ENCODE results near the gene GJD4. TPM values are rescaled to one million over a fixed set of nuclear protein-coding genes. Genes with fewer than 3 reads are reported as not detected.
A peak's percentile ranks its signal among the peaks of the same experiment; 100 is the strongest.

GJD4 gene
- total RNA-seq, 2 donors from 2014 or later: not detected

- DNase-seq: peak; percentile 92
- peak within 1 kb of the TSS; percentile 88 for H3K27ac ChIP-seq
- H3K36me3 ChIP-seq: no peaks in the 10 kb centered on the region
- TF ChIP-seq, protein P1, sequence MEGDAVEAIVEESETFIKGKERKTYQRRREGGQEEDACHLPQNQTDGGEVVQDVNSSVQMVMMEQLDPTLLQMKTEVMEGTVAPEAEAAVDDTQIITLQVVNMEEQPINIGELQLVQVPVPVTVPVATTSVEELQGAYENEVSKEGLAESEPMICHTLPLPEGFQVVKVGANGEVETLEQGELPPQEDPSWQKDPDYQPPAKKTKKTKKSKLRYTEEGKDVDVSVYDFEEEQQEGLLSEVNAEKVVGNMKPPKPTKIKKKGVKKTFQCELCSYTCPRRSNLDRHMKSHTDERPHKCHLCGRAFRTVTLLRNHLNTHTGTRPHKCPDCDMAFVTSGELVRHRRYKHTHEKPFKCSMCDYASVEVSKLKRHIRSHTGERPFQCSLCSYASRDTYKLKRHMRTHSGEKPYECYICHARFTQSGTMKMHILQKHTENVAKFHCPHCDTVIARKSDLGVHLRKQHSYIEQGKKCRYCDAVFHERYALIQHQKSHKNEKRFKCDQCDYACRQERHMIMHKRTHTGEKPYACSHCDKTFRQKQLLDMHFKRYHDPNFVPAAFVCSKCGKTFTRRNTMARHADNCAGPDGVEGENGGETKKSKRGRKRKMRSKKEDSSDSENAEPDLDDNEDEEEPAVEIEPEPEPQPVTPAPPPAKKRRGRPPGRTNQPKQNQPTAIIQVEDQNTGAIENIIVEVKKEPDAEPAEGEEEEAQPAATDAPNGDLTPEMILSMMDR (IDR thresholded peaks at IDR 0.05): no peak
- H3K27me3 ChIP-seq: no peaks in the 10 kb centered on the region
- peak within 1 kb of the TSS; percentile 78 for H3K4me3 ChIP-seq
- H3K4me1 ChIP-seq: peaks cover 8% of the 10 kb centered on the region
- H3K9ac ChIP-seq (ENCODE audit: low read depth in 2 of 2, low read length in 2 of 2): peak within 1 kb of the TSS; percentile 53 to 68
- H3K9me3 ChIP-seq: no peaks in the 10 kb centered on the region
- intact Hi-C loops (cut with DNase I): loop anchor here (5.0 kb wide), 1 partner anchor 275 kb away; no protein-coding TSS in a partner anchor
These were observed 37.1 kb downstream of the GJD4 start, which contains the start of gene FZD8 for GRCh38 chr10:35642035-35642792. FZD8 (minus strand) TSS chr10:35642296; CDS start chr10:35641429, 867 bp downstream.

- TF ChIP-seq, protein P1 (IDR thresholded peaks at IDR 0.05): no peak
- H3K9ac ChIP-seq (ENCODE audit: low read depth in 2 of 2, low read length in 2 of 2): peak overlapping the region; percentile 12 to 61
- H3K27me3 ChIP-seq: no peaks in the 10 kb centered on the region
- no peaks in the 10 kb centered on the region for H3K36me3 ChIP-seq
- H3K27ac ChIP-seq: no peak overlapping the region
- H3K4me1 ChIP-seq: peaks cover 8% of the 10 kb centered on the region
- peak overlapping the region; percentile 78 for H3K4me3 ChIP-seq
- intact Hi-C loops (cut with DNase I): loop anchor here (5.0 kb wide), 1 partner anchor 275 kb away; no protein-coding TSS in a partner anchor
- H3K9me3 ChIP-seq: no peaks in the 10 kb centered on the region
- DNase-seq: peak; percentile 26
These were observed 37.6 kb downstream of the GJD4 start for GRCh38 chr10:35642793-35643114.

- Histone ChIP-seq H3K9ac (ENCODE audit: low read depth in 2 of 2, low read length in 2 of 2) (peak overlapping the region; percentile 12 to 61), H3K4me1 (peaks cover 8% of the 10 kb centered on the region), H3K27ac (no peak overlapping the region), H3K4me3 (peak overlapping the region; percentile 78), H3K9me3 (no peaks in the 10 kb centered on the region), H3K36me3 (no peaks in the 10 kb centered on the region), H3K27me3 (no peaks in the 10 kb centered on the region)
- intact Hi-C loops (cut with DNase I): loop anchor here (5.0 kb wide), 1 partner anchor 274 kb away; no protein-coding TSS in a partner anchor
- peak; percentile 60 for DNase-seq
- TF ChIP-seq, protein P1 (IDR thresholded peaks at IDR 0.05): no peak
These were observed 38.3 kb downstream of the GJD4 start for GRCh38 chr10:35643151-35644049.

GRCh38 chr10:35644050-35644950 lies 39.2 kb downstream of the GJD4 start:
- Histone ChIP-seq H3K27me3 (no peaks in the 10 kb centered on the region), H3K4me1 (peaks cover 8% of the 10 kb centered on the region), H3K4me3 (peak overlapping the region; percentile 78), H3K27ac (no peak overlapping the region), H3K9me3 (no peaks in the 10 kb centered on the region), H3K9ac (ENCODE audit: low read depth in 2 of 2, low read length in 2 of 2) (no peak overlapping the region), H3K36me3 (no peaks in the 10 kb centered on the region)
- intact Hi-C loops (cut with DNase I): loop anchor here (5.0 kb wide), 1 partner anchor 273 kb away; no protein-coding TSS in a partner anchor
- TF ChIP-seq, protein P1 (IDR thresholded peaks at IDR 0.05): no peak
- no peak for DNase-seq
